Measurements from ENCODE around the gene RNF40.

RNF40 gene

GRCh38 chr16:30741461-30741914 lies 20.6 kb upstream of the RNF40 start:
- peak; percentile 68 for DNase-seq

- no peak for DNase-seq
These were observed 18.4 kb upstream of the RNF40 start for GRCh38 chr16:30743716-30744115.

- DNase-seq, result no peak
These were observed 17.9 kb upstream of the RNF40 start for GRCh38 chr16:30744183-30744582.

GRCh38 chr16:30745082-30745481 lies 17.0 kb upstream of the RNF40 start:
- DNase-seq, result no peak

- no peak for DNase-seq
These were observed 15.4 kb upstream of the RNF40 start for GRCh38 chr16:30746638-30747175.

GRCh38 chr16:30747331-30747730 lies 14.8 kb upstream of the RNF40 start:
- no peak for DNase-seq

- DNase-seq, result peak; percentile 98
These were observed 14.1 kb upstream of the RNF40 start, which contains the start of gene PHKG2 for GRCh38 chr16:30747799-30748633. TSS of gene PHKG2 (plus strand) at chr16:30748425. CDS start at chr16:30748821, 396 bp downstream.

- DNase-seq, result no peak
These were observed 13.3 kb upstream of the RNF40 start for GRCh38 chr16:30748634-30749445.

- DNase-seq, result no peak
These were observed 11.9 kb upstream of the RNF40 start for GRCh38 chr16:30750201-30750600.

GRCh38 chr16:30750876-30751465 lies 11.2 kb upstream of the RNF40 start:
- no peak for DNase-seq

GRCh38 chr16:30753596-30753995 lies 8.5 kb upstream of the RNF40 start:
- DNase-seq, result no peak

- no peak for DNase-seq
These were observed 6.0 kb upstream of the RNF40 start for GRCh38 chr16:30755955-30756780.

GRCh38 chr16:30756781-30757100 lies 5.4 kb upstream of the RNF40 start:
- DNase-seq, result no peak

- DNase-seq, result no peak
These were observed 4.8 kb upstream of the RNF40 start for GRCh38 chr16:30757316-30757715.

GRCh38 chr16:30758988-30759491 lies 3.1 kb upstream of the RNF40 start:
- DNase-seq, result no peak

GRCh38 chr16:30760001-30760559 lies 2.0 kb upstream of the RNF40 start:
- no peak for DNase-seq

GRCh38 chr16:30760577-30761426 lies 1.3 kb upstream of the RNF40 start:
- no peak for DNase-seq

GRCh38 chr16:30761427-30761927 lies 645 bp upstream of the RNF40 start:
- no peak for DNase-seq

GRCh38 chr16:30762991-30763725 lies 1.0 kb downstream of the RNF40 start:
- no peak for DNase-seq

- no peak for DNase-seq
These were observed 2.0 kb downstream of the RNF40 start for GRCh38 chr16:30764086-30764485.
